ENCODE results near the gene PLEKHG3.

The PLEKHG3 gene

DNA sequence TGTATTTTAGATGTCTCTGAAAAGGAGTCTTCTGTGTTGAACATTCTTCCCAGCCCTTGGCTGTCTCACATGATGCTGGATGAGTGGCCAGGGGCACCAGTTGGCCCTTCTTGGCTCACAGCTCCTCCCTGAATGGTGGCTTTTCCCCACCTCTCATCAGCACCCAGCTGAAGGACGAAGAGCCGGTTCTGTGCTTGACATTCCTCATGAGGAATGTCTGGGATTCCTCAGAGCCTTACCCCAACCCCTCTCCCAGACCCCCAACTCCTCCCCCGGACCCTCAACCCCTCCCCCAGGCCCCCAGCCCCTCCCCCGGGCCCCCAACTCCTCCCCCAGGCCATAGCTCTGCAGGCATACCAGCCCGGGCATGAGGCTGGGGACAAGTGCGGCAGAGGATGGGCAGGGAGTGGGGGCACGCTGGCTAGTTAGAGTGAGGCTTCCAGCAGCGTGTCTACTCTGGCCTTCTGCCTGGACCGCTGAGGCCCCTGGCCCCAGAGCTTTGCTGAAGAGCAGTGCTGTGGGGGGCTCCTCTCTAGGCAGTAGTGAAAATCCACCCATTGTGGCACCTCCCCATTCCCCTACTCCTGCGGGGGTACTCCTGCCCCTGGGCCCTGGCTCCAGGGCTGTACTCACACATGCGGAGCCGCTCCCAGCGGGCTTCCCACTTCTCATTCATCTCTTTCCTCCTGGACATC is 64.3 kb downstream of the PLEKHG3 start:
- no peak overlapping the region for H3K27ac Mint-ChIP-seq
- no peak for DNase-seq
- H3K36me3 Mint-ChIP-seq = no peaks in the 10 kb centered on the region
- peaks cover 22% of the 10 kb centered on the region for H3K27me3 Mint-ChIP-seq
- CTCF ChIA-PET = no interaction called here
- no peak overlapping the region for H3K4me3 Mint-ChIP-seq
- peaks cover 37% of the 10 kb centered on the region for H3K4me1 Mint-ChIP-seq
- H3K9me3 Mint-ChIP-seq = no peaks in the 10 kb centered on the region

DNA sequence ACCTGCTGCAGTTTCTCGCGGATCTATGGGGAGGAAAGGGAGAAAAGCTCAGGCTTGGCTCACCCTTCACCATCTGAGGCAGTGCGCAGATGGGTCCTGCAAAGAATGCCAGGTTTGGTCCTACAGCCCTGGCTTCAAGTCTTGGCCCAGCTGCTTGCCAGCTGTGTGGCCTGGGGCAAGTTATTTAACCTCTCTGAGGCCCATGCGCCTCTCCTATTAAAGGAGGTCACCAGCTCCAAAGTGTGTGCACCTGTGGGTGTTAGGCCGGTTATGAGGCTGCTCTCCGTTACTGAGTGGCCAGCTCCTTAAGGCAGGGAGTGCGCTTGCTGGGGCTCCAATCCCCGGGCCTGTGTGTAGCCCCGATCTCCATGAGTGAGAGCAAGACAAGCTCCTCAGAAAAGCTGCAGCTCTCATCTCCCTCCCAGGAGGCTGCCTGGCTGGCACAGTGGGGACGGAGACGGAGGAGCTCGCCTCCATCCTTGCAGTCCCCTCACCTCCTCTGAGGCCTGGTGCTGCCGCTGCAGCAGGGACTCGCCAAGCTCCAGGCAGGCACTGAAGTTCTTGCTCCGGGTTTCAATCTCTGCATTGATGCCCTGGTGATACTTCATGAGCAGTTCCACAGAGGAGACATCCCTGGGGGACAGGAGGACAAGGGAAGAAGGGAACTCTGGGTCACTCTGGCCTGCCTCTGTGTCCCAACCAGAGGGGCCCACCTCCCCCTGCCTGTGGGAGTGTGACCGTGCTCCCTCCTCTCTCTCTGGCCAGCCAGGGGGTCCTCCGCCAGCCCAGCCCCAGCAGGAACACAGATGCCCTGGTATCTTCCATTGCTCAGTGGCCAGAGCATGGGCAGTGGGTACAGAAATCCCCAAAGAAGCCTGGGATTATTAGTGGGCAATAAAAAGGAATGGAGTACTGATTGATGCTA is 65.1 kb downstream of the PLEKHG3 start:
- Mint-ChIP-seq H3K27ac (no peak overlapping the region), H3K36me3 (no peaks in the 10 kb centered on the region), H3K27me3 (peaks cover 18% of the 10 kb centered on the region), H3K4me3 (no peak overlapping the region), H3K9me3 (no peaks in the 10 kb centered on the region), H3K4me1 (peaks cover 29% of the 10 kb centered on the region)
- no peak for DNase-seq
- CTCF ChIA-PET = no interaction called here

- no peaks in the 10 kb centered on the region for H3K9me3 Mint-ChIP-seq
- H3K4me1 Mint-ChIP-seq = peaks cover 24% of the 10 kb centered on the region
- H3K27ac Mint-ChIP-seq = no peak overlapping the region
- no peak overlapping the region for H3K4me3 Mint-ChIP-seq
- peaks cover 23% of the 10 kb centered on the region for H3K27me3 Mint-ChIP-seq
- no peak for DNase-seq
- H3K36me3 Mint-ChIP-seq = no peaks in the 10 kb centered on the region
- CTCF ChIA-PET = interaction anchor here (3.7 kb wide), 1 partner anchor 120 kb away, joined by 15 read pairs; no protein-coding TSS in a partner anchor
Observed at GRCh38 chr14:64770751-64771150, 66.5 kb downstream of the PLEKHG3 start.

GRCh38 chr14:64771161-64771560 is 66.9 kb downstream of the PLEKHG3 start:
- H3K27ac Mint-ChIP-seq = no peak overlapping the region
- no peaks in the 10 kb centered on the region for H3K9me3 Mint-ChIP-seq
- no peak overlapping the region for H3K4me3 Mint-ChIP-seq
- DNase-seq = no peak
- CTCF ChIA-PET = interaction anchor here (1.3 to 3.7 kb wide), 3 partner anchors 9 to 120 kb away, joined by 4 to 15 read pairs (median 4); no protein-coding TSS in a partner anchor
- H3K4me1 Mint-ChIP-seq = peaks cover 20% of the 10 kb centered on the region
- H3K36me3 Mint-ChIP-seq = no peaks in the 10 kb centered on the region
- peaks cover 23% of the 10 kb centered on the region for H3K27me3 Mint-ChIP-seq

GRCh38 chr14:64772397-64772950 is 68.2 kb downstream of the PLEKHG3 start:
- no peak overlapping the region for H3K27ac Mint-ChIP-seq
- no peaks in the 10 kb centered on the region for H3K36me3 Mint-ChIP-seq
- H3K9me3 Mint-ChIP-seq = no peaks in the 10 kb centered on the region
- CTCF ChIA-PET = interaction anchor here (0.9 to 3.7 kb wide), 6 partner anchors 9 to 118 kb away, joined by 3 to 15 read pairs (median 4); no protein-coding TSS in a partner anchor
- no peak overlapping the region for H3K4me3 Mint-ChIP-seq
- peaks cover 20% of the 10 kb centered on the region for H3K4me1 Mint-ChIP-seq
- peaks cover 27% of the 10 kb centered on the region for H3K27me3 Mint-ChIP-seq
- DNase-seq = no peak

DNA sequence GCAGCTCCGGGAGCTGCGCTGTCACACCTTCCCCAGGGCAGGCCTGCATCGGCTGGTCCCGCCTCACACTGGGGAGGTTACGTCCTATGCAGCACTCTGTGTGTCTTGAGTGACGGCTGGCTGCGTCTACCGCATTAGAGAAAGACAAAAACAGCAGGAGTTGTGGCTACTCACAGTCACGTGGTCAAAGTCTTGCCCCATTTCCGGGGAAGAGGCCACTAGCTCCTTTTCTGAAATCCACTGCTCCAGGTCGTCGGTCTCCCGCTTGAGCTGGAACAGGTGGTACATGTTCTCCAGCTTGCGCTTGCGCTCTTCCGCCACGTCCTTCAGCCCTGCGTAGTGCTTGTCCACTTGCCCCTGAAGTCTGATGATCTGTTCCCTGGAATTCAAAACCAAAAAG is 68.8 kb downstream of the PLEKHG3 start:
- CTCF ChIA-PET = interaction anchor here (1.5 to 3.7 kb wide), 3 partner anchors 8 to 118 kb away, joined by 3 to 15 read pairs (median 4); no protein-coding TSS in a partner anchor
- H3K36me3 Mint-ChIP-seq = no peaks in the 10 kb centered on the region
- no peak overlapping the region for H3K4me3 Mint-ChIP-seq
- no peak overlapping the region for H3K27ac Mint-ChIP-seq
- H3K4me1 Mint-ChIP-seq = peaks cover 20% of the 10 kb centered on the region
- no peaks in the 10 kb centered on the region for H3K9me3 Mint-ChIP-seq
- H3K27me3 Mint-ChIP-seq = peaks cover 27% of the 10 kb centered on the region
- no peak for DNase-seq

GRCh38 chr14:64773577-64773976 is 69.4 kb downstream of the PLEKHG3 start:
- no peak overlapping the region for H3K27ac Mint-ChIP-seq
- H3K9me3 Mint-ChIP-seq = no peaks in the 10 kb centered on the region
- H3K27me3 Mint-ChIP-seq = peaks cover 27% of the 10 kb centered on the region
- no peak for DNase-seq
- peaks cover 20% of the 10 kb centered on the region for H3K4me1 Mint-ChIP-seq
- H3K4me3 Mint-ChIP-seq = no peak overlapping the region
- no peaks in the 10 kb centered on the region for H3K36me3 Mint-ChIP-seq
- CTCF ChIA-PET = interaction anchor here (1.5 to 3.7 kb wide), 2 partner anchors 12 to 117 kb away, joined by 3 to 15 read pairs; no protein-coding TSS in a partner anchor

DNA sequence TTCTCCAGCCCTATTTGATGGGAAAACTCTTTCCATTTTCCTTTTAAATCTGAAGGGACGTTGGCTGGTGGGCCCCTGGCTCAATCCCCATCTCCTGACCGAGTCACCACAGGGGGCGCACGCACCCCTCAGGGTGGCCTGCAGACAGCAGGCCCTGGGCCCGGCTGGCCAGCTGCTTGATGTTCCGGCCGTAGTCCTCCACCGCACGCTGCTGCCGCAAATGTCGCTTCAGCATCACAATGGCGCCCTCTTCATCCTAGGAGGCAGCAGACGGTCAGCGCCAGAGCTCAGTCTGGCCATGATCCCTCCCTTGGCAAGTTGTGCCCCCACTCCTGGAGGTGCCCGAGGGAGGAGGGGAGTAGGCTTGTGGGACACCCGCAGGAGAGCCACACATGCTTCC is 70.0 kb downstream of the PLEKHG3 start:
- Mint-ChIP-seq H3K27me3 (peaks cover 23% of the 10 kb centered on the region), H3K9me3 (no peaks in the 10 kb centered on the region), H3K36me3 (no peaks in the 10 kb centered on the region), H3K27ac (no peak overlapping the region), H3K4me3 (no peak overlapping the region), H3K4me1 (peaks cover 20% of the 10 kb centered on the region)
- CTCF ChIA-PET = no interaction called here
- DNase-seq = no peak

GRCh38 chr14:64775081-64775777 is 71.0 kb downstream of the PLEKHG3 start:
- H3K36me3 Mint-ChIP-seq = no peaks in the 10 kb centered on the region
- H3K4me3 Mint-ChIP-seq = no peak overlapping the region
- peaks cover 27% of the 10 kb centered on the region for H3K27me3 Mint-ChIP-seq

GRCh38 chr14:64777461-64777860 is 73.2 kb downstream of the PLEKHG3 start:
- no peak overlapping the region for H3K4me3 Mint-ChIP-seq
- no peak overlapping the region for H3K27ac Mint-ChIP-seq
- DNase-seq = no peak
- no peaks in the 10 kb centered on the region for H3K4me1 Mint-ChIP-seq
- CTCF ChIA-PET = interaction anchor here (0.9 to 1.8 kb wide), 3 partner anchors 22 to 141 kb away, joined by 3 to 5 read pairs (median 3); no protein-coding TSS in a partner anchor
- no peaks in the 10 kb centered on the region for H3K9me3 Mint-ChIP-seq
- H3K36me3 Mint-ChIP-seq = no peaks in the 10 kb centered on the region
- peaks cover 27% of the 10 kb centered on the region for H3K27me3 Mint-ChIP-seq

More at GRCh38 chr14:64775081-64775777, 71.0 kb downstream of the PLEKHG3 start:
- CTCF ChIA-PET = interaction anchor here (1.1 to 1.3 kb wide), 3 partner anchors 9 to 15 kb away, joined by 3 to 5 read pairs (median 4); no protein-coding TSS in a partner anchor
- Mint-ChIP-seq H3K4me1 (peaks cover 16% of the 10 kb centered on the region), H3K9me3 (no peaks in the 10 kb centered on the region), H3K27ac (no peak overlapping the region)
- DNase-seq = no peak

- Mint-ChIP-seq H3K27me3 (peaks cover 25% of the 10 kb centered on the region), H3K36me3 (no peaks in the 10 kb centered on the region), H3K4me3 (no peak overlapping the region), H3K4me1 (no peaks in the 10 kb centered on the region), H3K27ac (no peak overlapping the region), H3K9me3 (no peaks in the 10 kb centered on the region)
- CTCF ChIA-PET = interaction anchor here (1.2 to 1.8 kb wide), 2 partner anchors 21 to 114 kb away, joined by 3 to 5 read pairs; no protein-coding TSS in a partner anchor
- no peak for DNase-seq
Observed at GRCh38 chr14:64778104-64778754, 74.0 kb downstream of the PLEKHG3 start.

DNA sequence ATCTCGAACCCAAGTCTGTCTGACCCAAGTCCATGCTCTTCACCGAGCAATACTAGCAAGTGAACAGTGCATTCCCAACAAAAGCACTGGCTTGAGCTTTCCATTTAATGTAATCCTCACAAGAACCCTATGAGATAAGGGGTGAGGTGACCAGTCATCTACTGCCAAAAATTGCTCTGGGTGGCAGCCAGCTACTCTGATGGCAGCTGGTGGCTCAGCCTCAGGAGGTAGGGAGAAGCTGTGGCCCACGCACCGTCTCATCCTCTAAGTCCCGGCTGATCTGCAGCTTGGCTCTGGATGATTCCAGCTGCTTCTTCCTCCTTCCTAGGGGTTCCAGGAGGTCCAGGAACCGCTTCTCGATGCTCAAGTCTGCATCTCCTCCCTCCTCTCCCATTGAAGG is 75.2 kb downstream of the PLEKHG3 start:
- H3K27me3 Mint-ChIP-seq = peaks cover 21% of the 10 kb centered on the region
- CTCF ChIA-PET = interaction anchor here (1.1 to 3.5 kb wide), 2 partner anchors 14 to 20 kb away, joined by 3 to 15 read pairs; no protein-coding TSS in a partner anchor
- DNase-seq = no peak
- no peaks in the 10 kb centered on the region for H3K36me3 Mint-ChIP-seq
- no peak overlapping the region for H3K4me3 Mint-ChIP-seq
- no peaks in the 10 kb centered on the region for H3K9me3 Mint-ChIP-seq
- no peak overlapping the region for H3K27ac Mint-ChIP-seq
- H3K4me1 Mint-ChIP-seq = no peaks in the 10 kb centered on the region

GRCh38 chr14:64782196-64782595 is 78.0 kb downstream of the PLEKHG3 start:
- no peaks in the 10 kb centered on the region for H3K9me3 Mint-ChIP-seq
- DNase-seq = no peak
- H3K4me1 Mint-ChIP-seq = no peaks in the 10 kb centered on the region
- peaks cover 17% of the 10 kb centered on the region for H3K27me3 Mint-ChIP-seq
- CTCF ChIA-PET = interaction anchor here (1.0 to 3.5 kb wide), 5 partner anchors 10 to 127 kb away, joined by 3 to 15 read pairs (median 3); no protein-coding TSS in a partner anchor
- H3K4me3 Mint-ChIP-seq = no peak overlapping the region
- no peaks in the 10 kb centered on the region for H3K36me3 Mint-ChIP-seq
- H3K27ac Mint-ChIP-seq = no peak overlapping the region
